Mucosa of descending colon (tissue), 3 donors: ENCODE results near the gene ZCCHC14. TPM values are rescaled to one million over a fixed set of nuclear protein-coding genes. Genes with fewer than 3 reads are reported as not detected.

Experiments used
- ATAC-seq: fragments of 200-7000 bp; cut with Tn5 transposase; one replicate; pipeline ENCODE4 v1.9.1; 2020; ENCODE audit warnings: mild to moderate bottlenecking, moderate library complexity
- DNase-seq, 3 donors: peaks; one replicate each; pipeline ENCODE4 v3.0.0-alpha.2; 2020
- H3K36me3 ChIP-seq: fragments of 200-600 bp; one replicate; pipeline ENCODE4 v1.8.0; 2021; ENCODE audit warnings: low read depth, mild to moderate bottlenecking
- H3K4me1 ChIP-seq: fragments of 200-600 bp; one replicate; pipeline ENCODE4 v1.8.0; 2021; ENCODE audit warnings: low read depth, mild to moderate bottlenecking
- H3K4me3 ChIP-seq: fragments of 200-600 bp; one replicate; pipeline ENCODE4 v1.8.0; 2021; ENCODE audit warnings: mild to moderate bottlenecking
- H3K9me3 ChIP-seq: fragments of 200-600 bp; one replicate; pipeline ENCODE4 v1.8.0; 2021; ENCODE audit warnings: mild to moderate bottlenecking
- CTCF ChIP-seq: fragments of 200-600 bp; IDR thresholded peaks from one replicate; pipeline ENCODE4 v1.8.0; 2022; ENCODE audit warnings: antibody characterized with exemption, mild to moderate bottlenecking
- intact Hi-C, 2 donors: fragments of 100-400 bp; cut with DNase I in 1 of 2; cut with micrococcal nuclease in 1 of 2; formaldehyde crosslinking; loops; one replicate each; pipeline versions ENCODE4 v1.11.0 to v1.11.1; 2022; cut with DNase I, micrococcal nuclease
- total RNA-seq, 3 donors: library from RNA; stranded (reverse); fragmentation: NEBNext Ultra II Directional in 2 of 3; extraction: Animal tissue kit (Norgen Biotek cat#: 25700) in 2 of 3; gene quantifications; one replicate each; pipeline versions ENCODE4 v1.2.1 to v1.2.4, GENCODE V29; 2021 to 2023
- donor health status: DM: no; HTN: no; CAD: no; lungs with moderate emphysema.
- donor health status: DM: no; HTN: no; CAD: no.
- donor health status: DM: no; HTN: yes; CAD: no.

Gene ZCCHC14
- total RNA-seq, 3 donors from 2014 or later, result 30.3 to 36.4 (median 32.3) TPM

GRCh38 chr16:87535457-87535854 is 42.6 kb upstream of the ZCCHC14 start:
- no peak for ATAC-seq

GRCh38 chr16:87534751-87535150 is 41.9 kb upstream of the ZCCHC14 start:
- Histone ChIP-seq H3K9me3 (peaks cover 7% of the 10 kb centered on the region), H3K4me1 (no peaks in the 10 kb centered on the region), H3K4me3 (no peak overlapping the region), H3K36me3 (no peaks in the 10 kb centered on the region)
- intact Hi-C loops, result no loop called here
- DNase-seq (no peak), ATAC-seq (no peak)
- no peak for TF ChIP-seq CTCF

More at GRCh38 chr16:87535457-87535854, 42.6 kb upstream of the ZCCHC14 start:
- DNase-seq, result no peak
- Histone ChIP-seq H3K4me1 (no peaks in the 10 kb centered on the region), H3K9me3 (peaks cover 7% of the 10 kb centered on the region), H3K4me3 (no peak overlapping the region), H3K36me3 (no peaks in the 10 kb centered on the region)
- no peak for TF ChIP-seq CTCF
- intact Hi-C loops, result no loop called here

GRCh38 chr16:87534030-87534653 is 41.3 kb upstream of the ZCCHC14 start:
- Histone ChIP-seq H3K4me3 (no peak overlapping the region), H3K9me3 (peaks cover 12% of the 10 kb centered on the region), H3K4me1 (no peaks in the 10 kb centered on the region), H3K36me3 (no peaks in the 10 kb centered on the region)
- ATAC-seq, result no peak
- no peak for TF ChIP-seq CTCF
- intact Hi-C loops, result no loop called here
- DNase-seq, result no peak

- DNase-seq (no peak), ATAC-seq (no peak)
- no peak for TF ChIP-seq CTCF
- Histone ChIP-seq H3K4me1 (no peaks in the 10 kb centered on the region), H3K36me3 (no peaks in the 10 kb centered on the region), H3K9me3 (peaks cover 12% of the 10 kb centered on the region), H3K4me3 (no peak overlapping the region)
- intact Hi-C loops, result no loop called here
Observed at GRCh38 chr16:87533061-87533460, 40.2 kb upstream of the ZCCHC14 start.

GRCh38 chr16:87531418-87531817 is 38.6 kb upstream of the ZCCHC14 start:
- Histone ChIP-seq H3K4me1 (no peaks in the 10 kb centered on the region), H3K9me3 (peaks cover 12% of the 10 kb centered on the region), H3K36me3 (no peaks in the 10 kb centered on the region), H3K4me3 (no peak overlapping the region)
- DNase-seq (no peak), ATAC-seq (no peak)
- intact Hi-C loops, result no loop called here
- TF ChIP-seq CTCF, result no peak
